Suprapubic skin (tissue), 4 donors: ENCODE measurements around the gene C6orf62. TPM values are rescaled to one million over a fixed set of nuclear protein-coding genes. Genes with fewer than 3 reads are reported as not detected.
A peak's percentile ranks its signal among the peaks of the same experiment; 100 is the strongest.

Source experiments
- DNase-seq, 2 donors: peaks; one replicate each; pipeline ENCODE4 v3.0.0-alpha.2; 2019; ENCODE audit warnings: low spot score in 2 of 2
- H3K27ac ChIP-seq: fragments of 200-600 bp; sonication (generic); one replicate; pipeline ENCODE4 v1.5.1; 2019
- H3K27me3 ChIP-seq: fragments of 200-600 bp; sonication (generic); one replicate; pipeline ENCODE4 v1.5.1; 2019
- H3K36me3 ChIP-seq: fragments of 200-600 bp; sonication (generic); one replicate; pipeline ENCODE4 v1.5.1; 2019
- H3K4me1 ChIP-seq: fragments of 200-600 bp; sonication (generic); one replicate; pipeline ENCODE4 v1.5.1; 2019
- H3K4me3 ChIP-seq: fragments of 200-600 bp; sonication (generic); one replicate; pipeline ENCODE4 v1.5.1; 2019; ENCODE audit warnings: mild to moderate bottlenecking
- H3K9me3 ChIP-seq: fragments of 200-600 bp; sonication (generic); one replicate; pipeline ENCODE4 v1.5.1; 2019
- CTCF ChIP-seq, 2 donors: fragments of 200-600 bp in 1 of 2; fragments of 450-650 bp in 1 of 2; sonication (generic) in 1 of 2; IDR thresholded peaks; one replicate each; pipeline ENCODE4 v1.5.1; 2016 to 2019; ENCODE audit warnings: antibody characterized with exemption in 2 of 2, mild to moderate bottlenecking in 1 of 2, moderate library complexity in 1 of 2
- EP300 ChIP-seq: sonication (generic); formaldehyde crosslinking; IDR thresholded peaks from one replicate; pipeline ENCODE4 v1.6.1; 2017; ENCODE audit warnings: antibody characterized with exemption
- POLR2A ChIP-seq, 2 donors: fragments of 450-650 bp; IDR thresholded peaks; one replicate each; pipeline ENCODE4 v1.6.1; 2017; ENCODE audit warnings: antibody characterized with exemption in 2 of 2, mild to moderate bottlenecking in 2 of 2, moderate library complexity in 2 of 2
- POLR2AphosphoS5 ChIP-seq, 3 donors: sonication (generic); formaldehyde crosslinking; IDR thresholded peaks; one replicate each; pipeline ENCODE4 v1.6.1; 2017; ENCODE audit warnings: antibody characterized with exemption in 3 of 3
- WGBS: methylation state at CpG from one replicate; pipeline ENCODE4 v1.1.5; 2018; 5-methylcytosine and 5-hydroxymethylcytosine counted together
- total RNA-seq, 4 donors: library from RNA; depleted of rRNA; stranded (reverse); fragments of >200 nt; gene quantifications; one replicate each; pipeline ENCODE4 v1.1.0, GENCODE V29; 2016

The C6orf62 gene
- total RNA-seq, 4 donors from 2014 or later, result 36.5 to 69.2 (median 55.5) TPM

GRCh38 chr6:24749297-24749696, 30.3 kb upstream of the C6orf62 start:
- TF ChIP-seq CTCF (IDR thresholded peaks at IDR 0.05) (no peak), POLR2AphosphoS5 (IDR thresholded peaks at IDR 0.05) (no peak), POLR2A (IDR thresholded peaks at IDR 0.05) (no peak), EP300 (no peak)
- Histone ChIP-seq H3K4me1 (no peaks in the 10 kb centered on the region), H3K9me3 (no peaks in the 10 kb centered on the region), H3K4me3 (no peak overlapping the region), H3K27ac (no peak overlapping the region), H3K27me3 (no peaks in the 10 kb centered on the region), H3K36me3 (no peaks in the 10 kb centered on the region)
- 83% methylated on average over 3 of the region's 3 CpGs for WGBS
- DNase-seq, result no peak

GRCh38 chr6:24744911-24745310, 26.0 kb upstream of the C6orf62 start:
- no peaks in the 10 kb centered on the region for H3K9me3 ChIP-seq
- H3K36me3 ChIP-seq, result no peaks in the 10 kb centered on the region
- H3K4me1 ChIP-seq, result peaks cover 16% of the 10 kb centered on the region
- no peaks in the 10 kb centered on the region for H3K27me3 ChIP-seq
- no peak overlapping the region for H3K27ac ChIP-seq
- no peak for DNase-seq
- TF ChIP-seq EP300 (no peak), POLR2AphosphoS5 (IDR thresholded peaks at IDR 0.05) (no peak), POLR2A (IDR thresholded peaks at IDR 0.05) (no peak), CTCF (IDR thresholded peaks at IDR 0.05) (no peak)
- WGBS, result 71% methylated on average over 5 of the region's 5 CpGs
- H3K4me3 ChIP-seq, result no peak overlapping the region

- Histone ChIP-seq H3K27ac (peak overlapping the region; percentile 86), H3K9me3 (no peaks in the 10 kb centered on the region), H3K4me1 (peaks cover 16% of the 10 kb centered on the region), H3K4me3 (no peak overlapping the region), H3K27me3 (no peaks in the 10 kb centered on the region), H3K36me3 (no peaks in the 10 kb centered on the region)
- WGBS, result 84% methylated on average over 3 of the region's 3 CpGs
- no peak for DNase-seq
- TF ChIP-seq CTCF (IDR thresholded peaks at IDR 0.05), result no peak
- TF ChIP-seq POLR2AphosphoS5 (IDR thresholded peaks at IDR 0.05), result no peak
- TF ChIP-seq EP300, result no peak
- TF ChIP-seq POLR2A (IDR thresholded peaks at IDR 0.05), result no peak
These were observed 25.0 kb upstream of the C6orf62 start for GRCh38 chr6:24743944-24744335.

GRCh38 chr6:24743265-24743943, 24.4 kb upstream of the C6orf62 start:
- WGBS, result 44% methylated on average over 2 of the region's 2 CpGs
- Histone ChIP-seq H3K4me1 (peaks cover 20% of the 10 kb centered on the region), H3K9me3 (no peaks in the 10 kb centered on the region), H3K27ac (peak overlapping the region; percentile 86), H3K4me3 (peak overlapping the region; percentile 8), H3K27me3 (no peaks in the 10 kb centered on the region), H3K36me3 (no peaks in the 10 kb centered on the region)
- TF ChIP-seq EP300, result no peak
- no peak for TF ChIP-seq CTCF (IDR thresholded peaks at IDR 0.05)
- TF ChIP-seq POLR2AphosphoS5 (IDR thresholded peaks at IDR 0.05), result no peak
- no peak for TF ChIP-seq POLR2A (IDR thresholded peaks at IDR 0.05)
- DNase-seq, result no peak

- Histone ChIP-seq H3K36me3 (no peaks in the 10 kb centered on the region), H3K9me3 (no peaks in the 10 kb centered on the region), H3K27ac (peak overlapping the region; percentile 86), H3K4me3 (no peak overlapping the region), H3K27me3 (no peaks in the 10 kb centered on the region), H3K4me1 (peaks cover 20% of the 10 kb centered on the region)
- TF ChIP-seq POLR2AphosphoS5 (IDR thresholded peaks at IDR 0.05), result no peak
- TF ChIP-seq EP300, result no peak
- no peak for TF ChIP-seq POLR2A (IDR thresholded peaks at IDR 0.05)
- no peak for TF ChIP-seq CTCF (IDR thresholded peaks at IDR 0.05)
- no peak for DNase-seq
- 80% methylated on average over 5 of the region's 5 CpGs for WGBS
These were observed 23.3 kb upstream of the C6orf62 start for GRCh38 chr6:24742216-24742738.
